NCI-H526 treated with DMSO at 0.1 percent for 48 hours (cell line): ENCODE results near the gene SYT7.

Experiments used
- DNase-seq: peaks from one replicate; lab custom pipeline; 2025; lab: John Stamatoyannopoulos, UW

The SYT7 gene

GRCh38 chr11:61607920-61608599 lies 27.2 kb upstream of the SYT7 start:
- peak; percentile 80 for DNase-seq

DNA sequence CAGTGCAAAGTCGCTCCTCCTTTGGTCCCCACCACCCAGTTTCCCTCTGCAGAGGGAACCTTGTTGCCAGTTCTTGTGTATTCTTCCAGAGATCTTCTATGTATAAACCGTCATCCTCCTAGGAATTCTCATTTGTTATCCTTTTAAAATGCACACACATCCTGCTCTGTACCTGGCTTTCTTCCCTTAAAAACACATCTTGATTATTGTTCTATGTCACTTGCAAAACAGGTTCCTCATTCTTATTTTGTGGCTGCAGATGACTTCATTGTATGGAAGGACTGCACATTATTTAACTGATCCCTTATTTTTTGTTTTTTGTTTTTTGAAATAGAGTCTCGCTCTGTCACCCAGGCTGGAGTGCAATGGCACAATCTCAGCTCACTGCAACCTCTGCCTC lies 26.6 kb upstream of the SYT7 start:
- DNase-seq: no peak

GRCh38 chr11:61603667-61604066 lies 22.8 kb upstream of the SYT7 start:
- DNase-seq: no peak

DNA sequence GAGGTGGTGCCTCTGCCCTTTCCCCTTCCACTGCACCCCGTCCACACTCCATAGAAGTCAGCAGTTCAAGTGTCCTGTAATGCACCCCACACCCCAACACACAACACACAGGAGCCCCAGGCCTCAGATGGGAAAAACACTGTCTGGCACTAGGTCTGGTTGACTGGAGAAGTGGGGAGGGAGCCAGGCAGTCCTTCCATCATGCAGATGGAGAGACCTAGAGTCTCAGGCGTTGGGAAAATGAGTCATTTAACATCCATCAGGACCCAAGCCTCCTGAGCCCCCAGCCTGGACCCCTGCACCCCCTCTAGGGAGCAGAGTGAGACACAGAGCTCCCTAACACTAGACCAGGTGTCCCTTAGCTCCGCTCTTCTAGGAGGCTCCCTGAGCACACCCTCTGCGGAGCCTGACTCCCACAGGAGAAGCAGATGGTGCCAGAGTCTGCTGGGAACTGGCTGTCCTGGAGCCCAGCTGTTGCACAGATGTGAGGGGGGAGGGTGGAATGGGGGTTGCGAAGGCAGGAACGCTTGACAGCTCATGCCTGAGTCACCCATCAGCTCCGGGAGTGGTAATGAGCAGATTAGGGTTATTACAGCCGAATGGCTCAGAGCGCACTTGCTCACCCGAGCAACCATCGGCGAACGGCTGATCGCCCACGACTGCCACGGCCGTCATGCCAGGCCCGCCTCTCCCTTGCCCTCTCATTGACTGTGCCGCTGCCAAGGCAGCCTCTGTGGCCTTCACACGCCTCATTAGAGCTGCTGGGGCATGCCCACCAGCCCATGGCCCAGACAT lies 22.1 kb upstream of the SYT7 start:
- DNase-seq: no peak

GRCh38 chr11:61601512-61601911 lies 20.6 kb upstream of the SYT7 start:
- no peak for DNase-seq

- no peak for DNase-seq
These were observed 19.3 kb upstream of the SYT7 start for GRCh38 chr11:61599968-61600710.

DNA sequence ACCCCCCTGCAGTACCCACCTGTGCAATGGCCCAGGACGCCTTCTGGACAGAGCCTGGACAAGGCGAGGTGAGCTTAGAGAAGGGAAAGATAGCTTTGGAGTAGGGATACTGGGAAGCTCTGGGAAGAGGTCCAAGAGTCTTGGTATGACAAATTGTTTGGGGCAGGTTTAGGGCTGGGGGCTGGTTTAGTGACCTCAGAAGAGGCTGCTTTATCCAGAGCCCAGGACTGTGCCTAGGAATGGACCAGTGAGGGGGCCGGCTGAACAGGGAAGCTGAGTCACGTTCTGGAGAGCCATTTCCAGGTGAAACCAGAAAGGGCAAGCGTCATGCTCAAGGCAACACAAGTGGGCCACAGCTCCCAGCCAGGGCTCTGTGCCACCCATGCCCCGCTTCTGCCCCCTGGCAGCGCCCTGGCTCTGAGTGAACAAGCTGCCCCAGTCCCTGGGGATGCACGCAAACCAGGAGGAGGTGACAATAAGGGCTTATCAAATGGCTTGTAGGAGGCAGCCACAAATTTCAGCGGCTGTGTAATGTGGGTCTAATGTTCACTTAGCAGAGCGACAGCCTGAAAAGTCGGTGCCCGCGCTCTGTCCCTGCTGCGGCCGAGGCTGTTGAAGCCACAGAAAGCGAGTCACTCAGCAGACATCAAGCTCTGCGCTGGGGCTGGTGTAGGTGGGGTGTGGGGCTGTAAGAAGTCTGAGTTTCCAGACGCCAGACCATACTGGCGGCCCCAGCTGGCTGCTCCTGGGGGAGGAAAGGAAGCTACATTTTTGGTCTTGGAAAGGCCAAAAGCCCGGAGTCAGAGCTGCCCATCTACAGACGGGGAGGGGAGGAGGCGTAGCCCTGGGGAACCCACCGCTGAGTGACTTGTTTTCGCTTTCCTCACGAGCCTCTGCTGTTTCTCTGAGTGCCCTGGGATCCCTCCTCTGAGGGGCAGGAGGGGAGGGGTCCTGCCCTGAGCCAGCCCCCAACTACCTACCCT lies 18.3 kb upstream of the SYT7 start:
- DNase-seq: no peak

DNA sequence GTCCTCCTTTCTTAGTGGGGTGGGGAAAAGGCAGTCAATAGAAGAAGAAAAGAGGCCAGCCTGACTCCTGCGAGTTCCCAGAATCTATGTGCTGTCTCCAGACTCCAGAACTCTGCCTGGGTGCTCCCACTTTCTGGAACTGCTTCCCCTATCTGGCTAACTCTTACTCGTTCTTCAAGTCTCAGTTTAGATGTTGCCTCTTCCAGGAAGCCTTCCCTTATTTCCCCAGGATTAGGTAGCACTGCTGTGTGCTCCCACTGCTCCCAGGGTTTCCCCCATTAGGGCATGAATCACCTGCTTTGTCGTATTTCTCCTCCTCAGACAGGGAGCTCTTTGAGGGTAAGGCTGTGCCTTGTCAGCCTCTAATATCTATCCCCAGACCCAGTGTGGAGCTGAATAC lies 17.5 kb upstream of the SYT7 start:
- no peak for DNase-seq

- DNase-seq: no peak
These were observed 16.1 kb upstream of the SYT7 start for GRCh38 chr11:61596990-61597389.

DNA sequence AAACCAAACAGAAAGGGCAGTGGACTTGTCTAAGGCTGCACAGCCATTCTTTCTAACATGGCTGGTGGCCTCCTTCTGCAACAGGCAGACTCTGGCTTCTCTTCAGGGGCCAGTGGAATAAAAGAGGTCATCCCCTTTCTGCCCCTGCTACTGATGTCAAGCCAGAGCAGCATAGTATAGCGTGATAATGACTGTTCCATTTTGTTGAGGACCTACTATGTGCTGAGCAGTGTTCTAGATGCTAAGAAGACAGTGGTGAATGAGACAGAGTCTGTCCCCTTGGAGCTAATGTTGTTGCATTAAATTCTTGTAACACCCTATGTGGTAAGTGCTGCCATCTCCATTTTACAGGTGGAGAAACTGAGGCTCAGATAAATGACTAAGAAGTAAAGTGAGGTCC lies 15.7 kb upstream of the SYT7 start:
- DNase-seq: no peak

- no peak for DNase-seq
These were observed 14.0 kb upstream of the SYT7 start for GRCh38 chr11:61594907-61595257.

DNA sequence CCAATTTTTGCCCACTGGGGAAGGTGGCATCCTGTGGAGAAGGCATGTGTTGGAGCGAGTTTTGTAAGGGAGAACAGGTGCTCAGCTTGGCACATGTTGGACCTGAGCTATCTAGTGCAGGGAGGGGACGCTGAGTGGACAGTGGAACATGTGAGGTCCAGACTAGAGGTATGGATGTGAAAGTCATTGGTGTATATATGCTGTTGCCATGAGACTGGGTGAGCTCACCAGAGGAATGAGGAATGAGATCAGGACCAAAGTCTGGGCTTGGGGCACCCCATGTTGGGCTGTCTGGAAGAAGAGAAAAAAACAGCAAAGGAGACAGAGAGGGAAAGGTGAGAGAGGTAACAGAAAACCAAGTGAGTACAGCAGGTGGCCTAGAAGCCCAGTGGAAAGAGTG lies 12.3 kb upstream of the SYT7 start:
- DNase-seq: no peak

DNA sequence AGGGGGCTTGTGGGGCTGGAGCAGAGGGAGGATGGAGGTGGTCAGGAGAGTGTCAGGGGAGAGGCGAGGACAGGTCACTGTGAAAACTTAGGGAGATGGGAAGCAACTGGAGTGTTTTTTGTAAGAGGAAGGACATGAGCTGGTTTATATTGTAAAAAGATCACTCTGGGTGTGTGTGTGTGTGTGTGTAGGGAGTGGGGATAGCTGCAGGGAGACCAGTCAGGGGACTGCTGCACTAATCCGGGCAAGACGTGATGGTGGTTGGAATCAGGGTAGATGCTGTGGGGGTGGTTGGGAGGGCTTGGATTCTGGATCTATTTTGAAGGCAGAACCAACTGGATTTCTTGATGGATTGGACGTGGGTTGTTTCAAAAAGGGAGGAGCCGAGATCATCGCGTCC lies 11.3 kb upstream of the SYT7 start:
- DNase-seq: no peak

GRCh38 chr11:61589961-61590360 lies 9.1 kb upstream of the SYT7 start:
- DNase-seq: no peak

GRCh38 chr11:61588728-61589191 lies 7.9 kb upstream of the SYT7 start:
- DNase-seq: no peak

DNA sequence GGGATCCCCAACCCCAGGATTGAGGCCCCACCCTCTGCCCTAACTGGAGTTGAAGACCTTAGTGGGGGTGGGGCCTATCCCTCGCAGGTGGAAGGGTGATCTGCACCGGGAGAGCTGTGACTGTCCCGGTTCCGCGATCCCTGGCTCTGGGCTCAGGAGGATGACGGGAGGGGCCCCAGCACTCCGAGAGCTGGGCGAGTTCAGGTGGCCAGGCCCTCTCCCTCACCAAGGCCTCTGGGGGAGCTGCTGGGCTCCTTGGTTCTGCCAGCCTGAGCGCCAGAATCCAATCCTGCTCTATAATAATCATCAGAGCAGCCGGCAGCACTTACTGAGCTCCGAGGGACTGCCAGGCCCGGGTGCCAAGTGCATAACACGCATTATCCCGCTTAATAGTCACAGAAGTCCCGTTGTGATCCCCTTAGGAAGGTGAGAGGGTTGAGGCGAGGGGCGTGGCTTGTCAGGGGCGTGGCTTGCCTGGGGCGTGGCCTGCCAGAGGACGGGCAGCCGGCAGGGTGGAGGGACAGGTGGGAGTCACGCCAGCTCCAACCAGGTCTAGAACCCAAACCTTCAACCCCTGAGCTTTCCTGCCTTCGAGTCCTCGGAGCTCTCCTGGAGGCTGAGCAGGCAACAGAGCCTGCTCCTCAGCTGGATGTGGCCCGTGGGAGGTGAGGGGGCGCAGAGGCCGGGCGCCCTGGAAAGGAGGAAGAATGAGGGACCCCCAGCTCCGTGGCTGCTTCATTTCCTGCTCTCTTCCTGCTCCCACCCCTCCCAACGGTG lies 7.3 kb upstream of the SYT7 start:
- peak; percentile 77 for DNase-seq

GRCh38 chr11:61587541-61587941 lies 6.7 kb upstream of the SYT7 start:
- DNase-seq: no peak

DNA sequence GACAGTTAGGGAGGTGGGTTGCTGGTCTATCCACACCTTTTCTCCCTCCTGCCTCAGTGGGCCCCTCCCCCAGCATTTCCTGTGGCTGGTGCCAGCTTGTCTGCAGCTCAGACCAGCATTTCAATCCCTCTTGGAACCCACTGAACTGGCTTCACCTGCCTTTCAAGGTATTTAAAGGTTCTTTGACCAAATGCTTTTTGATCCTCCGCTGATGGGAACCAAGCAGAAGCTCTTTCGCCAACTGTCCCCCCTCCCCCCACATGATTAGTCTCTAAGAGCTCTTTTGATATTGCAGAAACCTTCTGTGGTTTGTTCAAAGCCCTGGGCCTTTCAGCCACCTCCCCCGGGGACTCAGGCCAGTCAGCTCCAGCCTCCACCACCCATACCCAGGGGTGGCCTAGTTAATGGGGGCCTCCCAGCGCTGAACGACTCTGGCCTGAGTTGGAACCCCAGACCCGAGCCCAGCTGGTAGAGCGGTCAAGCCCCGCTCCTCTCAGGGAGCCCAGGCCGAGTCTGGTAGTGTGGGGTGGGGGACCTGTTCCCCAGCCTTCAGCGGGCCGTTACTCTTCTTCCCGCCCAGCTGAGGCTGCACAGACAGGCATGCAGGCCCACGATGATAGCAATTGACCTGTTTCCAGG lies 6.0 kb upstream of the SYT7 start:
- no peak for DNase-seq

DNA sequence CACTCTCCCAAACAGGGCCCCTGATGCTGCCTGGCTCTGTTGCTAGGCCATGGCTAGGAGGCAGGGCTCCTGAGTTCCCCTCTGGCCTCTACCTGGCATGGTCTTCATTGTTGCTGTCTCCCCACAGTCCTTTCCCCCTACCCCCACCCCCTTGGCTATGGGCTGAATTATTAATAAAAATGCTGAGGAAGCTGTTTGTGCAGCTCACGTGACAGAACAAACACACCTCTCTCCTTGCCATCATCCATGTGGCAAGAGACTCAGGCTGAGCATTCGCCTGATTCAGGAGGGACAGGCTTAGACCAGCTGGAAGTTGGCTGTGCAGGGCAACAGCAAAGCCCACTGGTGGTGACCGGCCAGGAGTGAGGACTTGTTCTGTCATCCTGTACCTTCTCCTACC lies 4.2 kb upstream of the SYT7 start:
- no peak for DNase-seq

GRCh38 chr11:61581931-61582330 lies 1.1 kb upstream of the SYT7 start:
- no peak for DNase-seq
